Lower lobe of right lung (tissue), 2 donors: ENCODE measurements around the gene LRRN1. TPM values are rescaled to one million over a fixed set of nuclear protein-coding genes. Genes with fewer than 3 reads are reported as not detected.

ENCODE experiments used
- ATAC-seq, 2 donors: fragments of 200-7000 bp; cut with Tn5 transposase; one replicate each; pipeline ENCODE4 v1.9.1; 2020 to 2022; ENCODE audit warnings: mild to moderate bottlenecking in 2 of 2, moderate library complexity in 2 of 2
- DNase-seq: peaks from one replicate; pipeline ENCODE4 v3.0.0-alpha.2; 2020
- H3K27ac ChIP-seq: fragments of 200-600 bp; one replicate; pipeline ENCODE4 v1.8.0; 2022
- H3K27me3 ChIP-seq: fragments of 200-600 bp; one replicate; pipeline ENCODE4 v1.8.0; 2022; ENCODE audit warnings: low read depth
- H3K36me3 ChIP-seq: fragments of 200-600 bp; one replicate; pipeline ENCODE4 v1.8.0; 2022; ENCODE audit warnings: mild to moderate bottlenecking
- H3K4me1 ChIP-seq: fragments of 200-600 bp; one replicate; pipeline ENCODE4 v1.8.0; 2022
- H3K4me3 ChIP-seq: fragments of 200-600 bp; one replicate; pipeline ENCODE4 v1.8.0; 2022; ENCODE audit warnings: mild to moderate bottlenecking
- H3K9me3 ChIP-seq: fragments of 200-600 bp; one replicate; pipeline ENCODE4 v1.8.0; 2022
- CTCF ChIP-seq: fragments of 200-600 bp; IDR thresholded peaks from one replicate; pipeline ENCODE4 v1.8.0; 2022; ENCODE audit warnings: antibody characterized with exemption, mild to moderate bottlenecking
- intact Hi-C: fragments of 100-400 bp; cut with DNase I; formaldehyde crosslinking; loops from one replicate; pipeline ENCODE4 v1.11.0; 2022
- total RNA-seq: library from RNA; stranded (reverse); fragmentation: NEBNext Ultra II Directional; extraction: Animal tissue kit (Norgen Biotek cat#: 25700); gene quantifications from one replicate; pipeline ENCODE4 v1.2.1, GENCODE V29; 2021
- donor health status: DM: no; HTN: yes; CAD: no; lungs with severe emphysema.

Gene LRRN1
- total RNA-seq, 1 donor from 2014 or later = 2.0 TPM

GRCh38 chr3:3771567-3771966 lies 27.7 kb upstream of the LRRN1 start:
- no peak overlapping the region for H3K4me3 ChIP-seq
- no peaks in the 10 kb centered on the region for H3K27me3 ChIP-seq
- ATAC-seq = no peak
- TF ChIP-seq CTCF = no peak
- H3K27ac ChIP-seq = no peak overlapping the region
- no peaks in the 10 kb centered on the region for H3K4me1 ChIP-seq
- peaks cover 8% of the 10 kb centered on the region for H3K9me3 ChIP-seq
- DNase-seq = no peak
- H3K36me3 ChIP-seq = no peaks in the 10 kb centered on the region
- intact Hi-C loops = no loop called here

- no peak overlapping the region for H3K27ac ChIP-seq
- H3K36me3 ChIP-seq = no peaks in the 10 kb centered on the region
- intact Hi-C loops = no loop called here
- no peaks in the 10 kb centered on the region for H3K27me3 ChIP-seq
- TF ChIP-seq CTCF = no peak
- H3K9me3 ChIP-seq = peaks cover 8% of the 10 kb centered on the region
- no peaks in the 10 kb centered on the region for H3K4me1 ChIP-seq
- ATAC-seq (no peak), DNase-seq (no peak)
- no peak overlapping the region for H3K4me3 ChIP-seq
These were observed 26.9 kb upstream of the LRRN1 start for GRCh38 chr3:3772338-3772737.

- Histone ChIP-seq H3K4me3 (no peak overlapping the region), H3K9me3 (peaks cover 8% of the 10 kb centered on the region), H3K27ac (no peak overlapping the region), H3K4me1 (no peaks in the 10 kb centered on the region), H3K27me3 (no peaks in the 10 kb centered on the region), H3K36me3 (no peaks in the 10 kb centered on the region)
- ATAC-seq (no peak), DNase-seq (no peak)
- TF ChIP-seq CTCF = no peak
- intact Hi-C loops = no loop called here
These were observed 26.3 kb upstream of the LRRN1 start for GRCh38 chr3:3772920-3773319.

GRCh38 chr3:3776607-3777006 lies 22.6 kb upstream of the LRRN1 start:
- no peak for DNase-seq
- H3K4me3 ChIP-seq = no peak overlapping the region
- intact Hi-C loops = no loop called here
- TF ChIP-seq CTCF = no peak
- H3K36me3 ChIP-seq = no peaks in the 10 kb centered on the region
- no peaks in the 10 kb centered on the region for H3K27me3 ChIP-seq
- ATAC-seq = no peak
- H3K4me1 ChIP-seq = no peaks in the 10 kb centered on the region
- peaks cover 8% of the 10 kb centered on the region for H3K9me3 ChIP-seq
- no peak overlapping the region for H3K27ac ChIP-seq

GRCh38 chr3:3778216-3778615 lies 21.0 kb upstream of the LRRN1 start:
- intact Hi-C loops = no loop called here
- DNase-seq = no peak
- no peak for TF ChIP-seq CTCF

More at GRCh38 chr3:3778216-3778615, 21.0 kb upstream of the LRRN1 start:
- ATAC-seq = no peak
- no peaks in the 10 kb centered on the region for H3K4me1 ChIP-seq
- H3K9me3 ChIP-seq = peaks cover 8% of the 10 kb centered on the region
- no peak overlapping the region for H3K4me3 ChIP-seq
- no peaks in the 10 kb centered on the region for H3K27me3 ChIP-seq
- H3K36me3 ChIP-seq = no peaks in the 10 kb centered on the region
- H3K27ac ChIP-seq = no peak overlapping the region
